Body of pancreas (tissue), 4 donors: ENCODE data around the gene KCNK13.

ENCODE experiments used
- CTCF ChIP-seq, 7 experiments: fragments of 450-650 bp in 4 of 7; fragments of 200-600 bp in 3 of 7; sonication (generic) in 3 of 7; IDR thresholded peaks; one replicate each; pipeline ENCODE4 v1.5.1; 2016 to 2019; ENCODE audit warnings: antibody characterized with exemption in 7 of 7
- POLR2A ChIP-seq, 3 donors: fragments of 450-650 bp; IDR thresholded peaks; one replicate each; pipeline ENCODE4 v1.6.1; 2016; ENCODE audit warnings: antibody characterized with exemption in 3 of 3, mild to moderate bottlenecking in 2 of 3

DNA sequence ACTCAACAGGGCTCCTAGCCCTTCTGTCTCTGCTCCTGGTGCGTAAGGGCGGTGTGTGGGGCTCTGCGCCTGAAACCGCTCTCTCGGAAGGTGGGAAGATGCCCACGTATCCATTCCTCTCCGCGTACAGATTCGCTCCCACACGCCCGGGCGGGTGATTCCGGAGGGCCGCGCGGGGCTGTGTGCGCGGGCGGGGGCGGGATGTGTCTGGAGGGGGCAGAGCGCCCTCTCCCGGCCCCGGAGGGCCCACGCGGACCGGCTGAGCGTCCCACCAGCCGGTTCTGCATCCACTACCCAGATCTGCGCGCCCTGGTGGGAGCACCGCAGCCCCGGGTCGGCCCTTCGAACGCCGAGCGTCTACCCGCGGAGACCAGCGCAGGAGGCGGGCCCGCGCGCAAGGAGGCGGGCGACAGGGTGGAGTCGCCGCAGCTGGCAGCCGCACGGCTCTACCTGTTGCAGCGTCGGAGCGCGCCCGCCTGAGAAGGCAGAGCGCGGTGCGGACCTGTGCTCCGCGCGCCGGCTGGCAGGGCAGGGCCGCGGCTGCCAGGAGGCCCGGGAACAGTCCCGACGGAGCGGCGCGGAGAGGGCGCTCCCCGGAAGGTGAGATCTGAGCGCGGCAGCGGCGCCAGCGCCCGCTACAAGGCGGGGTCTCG lies 1.4 kb upstream of the KCNK13 start:
- no peak for TF ChIP-seq POLR2A (IDR thresholded peaks at IDR 0.05)
- peak in 6 of 7 experiments; percentile 9 to 40 (median 24) for TF ChIP-seq CTCF (IDR thresholded peaks at IDR 0.05)
